HFF-Myc (cell line): ENCODE results near the gene MFSD12.

ENCODE experiments used
- DNase-seq: peaks from one replicate; pipeline ENCODE4 v3.0.0-alpha.2; 2011; ENCODE audit warnings: low read depth; ENCODE audit errors: extremely low read depth
- H3K4me3 ChIP-seq: replicated peaks from 2 replicates; pipeline ENCODE4 v1.5.1; 2011; ENCODE audit warnings: low read depth, mild to moderate bottlenecking, control low read depth, low read length
- TF ChIP-seq, protein P1 (sequence below): IDR thresholded peaks from 2 replicates; pipeline ENCODE4 v1.5.1; 2012; ENCODE audit warnings: mild to moderate bottlenecking, low read depth, low read length, control low read depth; ENCODE audit errors: missing control alignments

MFSD12 gene

DNA sequence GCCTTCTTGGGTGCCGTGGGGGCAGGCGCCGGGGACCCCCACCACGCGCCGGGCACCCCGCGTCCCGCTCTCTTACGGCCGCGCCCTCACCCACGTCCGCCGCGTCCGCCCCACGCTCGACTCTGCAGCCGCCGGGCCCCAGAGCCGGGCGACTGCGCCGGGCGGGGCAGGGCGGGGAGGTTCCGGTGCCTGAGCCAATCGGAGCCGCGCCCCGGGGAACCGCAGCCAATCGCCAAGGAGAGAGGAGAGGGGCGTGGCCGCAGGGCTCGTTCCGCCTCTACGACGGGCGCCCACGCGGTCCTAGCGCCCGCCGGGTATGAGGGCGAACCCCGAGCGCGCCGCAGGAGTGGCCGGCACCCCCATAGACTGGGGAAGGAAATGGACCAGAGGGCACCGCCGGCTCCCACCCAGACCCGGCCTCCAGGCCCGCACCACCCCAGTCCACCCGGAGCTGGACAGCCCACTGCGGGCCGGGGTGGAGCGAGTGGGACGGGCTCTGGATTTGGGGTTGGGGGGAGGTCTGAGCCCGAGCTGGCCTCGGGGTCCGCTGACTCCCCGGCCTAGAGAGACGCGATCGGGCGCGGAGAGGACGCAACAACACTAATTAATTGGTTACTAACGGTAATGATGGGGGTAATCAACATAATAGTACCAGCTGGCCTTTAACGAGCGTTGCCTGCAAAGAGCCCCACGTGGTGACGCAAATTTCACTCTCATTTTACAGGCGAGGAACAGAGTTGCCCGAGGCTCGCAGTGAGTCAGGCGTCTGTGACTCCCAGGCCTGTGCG lies at the start of gene MFSD12:
MFSD12 (minus strand) TSS at position 126 of the 788 bp plus-strand sequence. CDS start 183 bp downstream, outside the sequence.
- peak within 1 kb of the TSS; percentile 75 for H3K4me3 ChIP-seq
- DNase-seq: peak; percentile 75

DNA sequence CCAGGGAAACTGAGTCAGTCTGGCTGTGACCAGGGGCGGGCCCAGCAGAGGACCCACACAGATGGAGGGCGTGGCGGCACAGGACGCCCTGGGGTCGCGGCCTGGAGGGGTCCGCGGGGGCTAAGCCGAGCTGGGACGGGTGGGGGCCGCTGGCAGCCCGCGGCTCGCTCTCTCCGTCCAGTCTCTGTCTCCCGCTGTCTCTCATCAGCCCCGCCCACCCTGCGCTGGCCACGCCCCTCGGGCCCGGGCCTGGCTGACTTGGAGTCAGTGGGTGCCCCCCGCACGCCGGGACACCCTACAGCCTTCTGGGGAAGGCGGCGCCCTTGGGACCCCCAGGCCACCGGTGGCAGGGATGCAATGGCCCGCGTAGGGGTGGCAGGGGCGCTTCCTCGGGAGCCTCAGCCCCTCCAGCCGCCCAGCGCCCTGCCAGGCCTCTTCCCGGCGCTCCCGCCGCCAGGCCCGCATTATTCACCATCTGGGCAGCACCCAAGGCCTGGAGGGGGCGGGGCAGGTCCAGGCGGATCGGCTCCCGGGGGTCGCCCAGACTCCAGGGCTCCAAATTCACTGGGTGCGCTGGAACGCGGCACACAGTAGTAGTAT lies 49.4 kb upstream of the MFSD12 start, which contains the start of gene TBXA2R:
TBXA2R (minus strand) TSS at position 186 of the 600 bp plus-strand sequence. CDS start 6,241 bp downstream, outside the sequence.
- DNase-seq: no peak
- H3K4me3 ChIP-seq: peak within 1 kb of the TSS; percentile 37

More for the DNA sequence above, at the start of gene MFSD12:
- TF ChIP-seq, protein P1, sequence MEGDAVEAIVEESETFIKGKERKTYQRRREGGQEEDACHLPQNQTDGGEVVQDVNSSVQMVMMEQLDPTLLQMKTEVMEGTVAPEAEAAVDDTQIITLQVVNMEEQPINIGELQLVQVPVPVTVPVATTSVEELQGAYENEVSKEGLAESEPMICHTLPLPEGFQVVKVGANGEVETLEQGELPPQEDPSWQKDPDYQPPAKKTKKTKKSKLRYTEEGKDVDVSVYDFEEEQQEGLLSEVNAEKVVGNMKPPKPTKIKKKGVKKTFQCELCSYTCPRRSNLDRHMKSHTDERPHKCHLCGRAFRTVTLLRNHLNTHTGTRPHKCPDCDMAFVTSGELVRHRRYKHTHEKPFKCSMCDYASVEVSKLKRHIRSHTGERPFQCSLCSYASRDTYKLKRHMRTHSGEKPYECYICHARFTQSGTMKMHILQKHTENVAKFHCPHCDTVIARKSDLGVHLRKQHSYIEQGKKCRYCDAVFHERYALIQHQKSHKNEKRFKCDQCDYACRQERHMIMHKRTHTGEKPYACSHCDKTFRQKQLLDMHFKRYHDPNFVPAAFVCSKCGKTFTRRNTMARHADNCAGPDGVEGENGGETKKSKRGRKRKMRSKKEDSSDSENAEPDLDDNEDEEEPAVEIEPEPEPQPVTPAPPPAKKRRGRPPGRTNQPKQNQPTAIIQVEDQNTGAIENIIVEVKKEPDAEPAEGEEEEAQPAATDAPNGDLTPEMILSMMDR: no peak

DNA sequence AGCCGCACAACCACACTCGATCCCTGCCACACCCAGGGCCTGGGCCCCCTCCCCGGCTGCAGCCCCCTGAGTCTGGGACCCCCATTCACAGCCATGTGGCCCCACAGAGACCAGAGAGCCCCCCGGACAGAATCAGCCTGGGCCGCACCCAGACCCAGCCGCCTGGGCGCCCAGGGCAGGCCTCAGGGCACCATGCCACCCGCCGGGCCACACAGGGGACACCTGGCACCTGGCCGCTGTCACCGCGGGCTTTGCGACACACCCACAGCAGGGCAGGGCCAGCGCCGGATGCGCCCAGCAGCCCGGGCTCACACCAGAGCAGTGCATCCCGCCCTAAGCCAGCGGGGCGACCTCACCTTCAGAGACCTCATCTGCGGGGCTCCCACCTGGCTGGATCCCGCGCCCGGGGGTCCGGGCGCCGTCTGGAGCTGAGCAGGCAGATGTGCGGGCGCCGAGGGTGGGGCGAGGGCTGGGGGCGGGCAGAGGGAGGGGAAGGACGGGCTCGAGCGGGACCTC lies 48.8 kb upstream of the MFSD12 start:
- TF ChIP-seq, protein P1: no peak
- no peak for DNase-seq
- H3K4me3 ChIP-seq: peak overlapping the region; percentile 37

More for the DNA sequence above, 49.4 kb upstream of the MFSD12 start, which contains the start of gene TBXA2R:
- TF ChIP-seq, protein P1: no peak

DNA sequence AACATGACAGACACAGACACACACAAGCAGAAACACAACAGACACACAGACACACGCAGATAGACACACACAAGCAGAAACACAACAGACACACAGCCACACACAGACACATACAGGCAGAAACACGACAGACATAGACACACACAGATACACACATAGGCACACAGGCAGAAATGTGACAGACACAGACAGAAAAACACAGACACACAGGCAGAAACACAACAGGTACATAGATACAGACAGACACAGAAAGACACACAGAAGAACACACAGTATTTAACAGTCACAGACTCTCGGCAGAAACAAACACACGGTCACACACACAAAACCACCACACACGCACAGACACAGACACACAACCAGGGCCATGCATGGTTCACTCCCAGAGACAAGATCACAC lies 48.4 kb upstream of the MFSD12 start:
- peak overlapping the region; percentile 37 for H3K4me3 ChIP-seq
- TF ChIP-seq, protein P1: no peak
- no peak for DNase-seq

DNA sequence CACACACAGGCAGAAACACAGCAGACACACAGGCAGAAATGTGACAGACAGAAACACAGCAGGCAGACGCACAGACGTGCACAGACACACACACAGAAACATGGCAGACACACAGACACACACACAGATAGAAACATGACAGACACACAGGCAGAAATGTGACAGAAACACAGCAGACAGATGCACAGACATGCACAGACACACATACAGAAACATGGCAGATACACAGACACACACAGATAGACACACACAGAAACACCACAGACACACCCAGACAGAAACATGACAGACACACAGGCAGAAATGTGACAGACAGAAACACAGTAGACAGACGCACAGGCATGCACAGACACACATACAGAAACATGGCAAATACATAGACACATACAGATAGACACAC lies 48.0 kb upstream of the MFSD12 start:
- H3K4me3 ChIP-seq: no peak overlapping the region
- no peak for DNase-seq
- TF ChIP-seq, protein P1: no peak

DNA sequence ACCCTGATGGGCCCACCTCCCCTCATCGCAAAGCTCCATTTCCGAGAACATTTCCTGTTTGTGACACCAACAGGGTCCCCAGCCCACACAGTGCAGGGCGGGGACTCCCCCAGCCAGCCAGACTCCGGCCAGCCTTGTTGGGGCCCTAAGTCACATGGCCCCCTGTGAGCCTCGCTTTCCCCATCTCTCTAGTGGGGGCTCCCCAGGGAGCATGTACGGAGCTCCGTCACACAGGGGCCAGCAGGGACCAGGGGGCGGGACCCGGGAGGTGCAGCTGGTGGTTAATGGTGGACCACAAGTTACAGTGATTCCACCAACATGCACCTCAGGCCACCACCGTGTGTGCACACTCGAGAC lies 47.6 kb upstream of the MFSD12 start:
- TF ChIP-seq, protein P1: no peak
- no peak overlapping the region for H3K4me3 ChIP-seq
- no peak for DNase-seq
